Stimulated activated CD4-positive, alpha-beta T cell treated with anti-CD3 and anti-CD28 coated beads, Interleukin-12 subunit alpha, Interleukin-12 subunit beta, amount 100 ng/mL, for 48 hours (primary cell): Measurements from ENCODE around the gene ZFYVE26.
"Not testable (repeated sequence)": the region's sequence is repeated elsewhere in the genome, so short reads cannot be mapped to it uniquely, and the experiment has no call there.

Experiments
- DNase-seq, 3 donors: peaks; one replicate each; pipeline ENCODE4 v3.0.0-alpha.2; 2020; ENCODE audit warnings: low read depth in 2 of 3, low spot score in 1 of 3

The ZFYVE26 gene

DNA sequence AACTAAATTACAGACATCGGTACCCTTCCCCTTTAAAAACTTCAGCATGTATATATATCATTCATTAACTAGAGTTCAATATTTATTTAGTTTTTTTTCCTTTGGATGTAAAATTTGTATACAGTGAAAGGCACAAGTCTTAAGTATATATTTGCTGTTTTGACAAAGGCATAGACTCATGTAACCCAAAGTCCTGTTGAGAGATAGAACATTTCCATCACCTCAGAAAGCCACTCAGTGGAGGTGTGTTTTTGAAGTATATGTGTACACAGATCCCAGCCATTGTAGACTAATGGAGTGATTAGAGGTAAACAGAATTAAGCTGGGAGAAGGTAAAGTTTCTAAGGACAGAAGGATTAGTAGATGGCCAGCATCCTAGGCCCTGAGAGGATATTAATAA, 99.3 kb downstream of the ZFYVE26 start:
- DNase-seq, result no peak

DNA sequence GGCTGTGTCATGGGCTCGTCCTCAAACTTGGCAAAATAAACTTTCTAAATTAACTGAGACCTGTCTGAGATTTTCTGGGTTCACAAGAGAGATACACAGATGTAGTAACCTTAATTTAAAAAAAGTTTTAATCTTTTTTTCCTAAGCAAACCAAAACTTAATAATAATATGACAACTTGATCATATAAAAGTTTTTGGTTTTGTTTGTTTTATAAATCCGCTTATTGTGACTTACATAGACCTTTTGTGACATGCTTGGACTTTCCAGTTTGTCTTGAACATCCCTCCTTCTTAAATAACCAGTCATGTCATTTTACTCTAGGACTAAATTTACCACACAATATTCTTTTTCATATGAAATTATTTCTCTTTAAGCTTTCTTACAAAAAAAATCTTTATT, 106.2 kb downstream of the ZFYVE26 start:
- no peak for DNase-seq

DNA sequence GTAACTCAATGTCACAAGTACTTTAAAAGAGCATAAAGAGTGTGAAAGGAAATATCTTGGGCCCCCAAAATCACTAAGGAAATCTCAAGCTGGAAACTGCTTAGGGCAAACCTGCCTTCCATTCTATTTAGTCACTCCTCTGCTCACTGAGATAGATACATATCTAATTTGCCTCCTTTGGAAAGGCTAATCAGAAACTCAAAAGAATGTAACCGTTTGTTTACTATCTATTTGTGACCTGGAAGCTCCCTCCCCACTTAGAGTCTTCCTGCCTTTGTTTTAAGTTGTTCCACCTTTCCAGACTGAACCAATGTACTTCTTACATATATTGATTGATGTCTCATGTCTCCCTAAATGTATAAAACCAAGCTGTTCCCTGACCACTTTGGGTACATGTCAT, 106.6 kb downstream of the ZFYVE26 start:
- DNase-seq, result not testable (repeated sequence)

DNA sequence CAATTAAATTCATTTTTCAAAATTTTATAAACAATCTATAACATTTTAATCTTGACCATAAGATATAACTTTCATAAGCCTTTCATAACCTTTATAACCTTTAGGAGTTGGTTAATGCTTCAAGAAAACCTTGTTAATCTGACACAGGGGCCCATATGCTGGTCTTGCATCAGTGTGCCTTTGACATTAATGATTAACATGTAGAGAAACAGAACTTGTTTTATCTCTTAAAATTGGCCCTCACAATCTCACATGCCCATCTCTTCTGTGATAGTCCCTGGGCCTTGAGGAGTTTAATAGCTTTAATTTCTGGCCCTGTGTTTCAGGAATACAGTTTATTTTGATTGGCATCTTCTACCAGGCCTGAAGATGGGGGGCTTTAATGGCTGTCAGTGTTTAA, 107.0 kb downstream of the ZFYVE26 start:
- DNase-seq, result not testable (repeated sequence)

DNA sequence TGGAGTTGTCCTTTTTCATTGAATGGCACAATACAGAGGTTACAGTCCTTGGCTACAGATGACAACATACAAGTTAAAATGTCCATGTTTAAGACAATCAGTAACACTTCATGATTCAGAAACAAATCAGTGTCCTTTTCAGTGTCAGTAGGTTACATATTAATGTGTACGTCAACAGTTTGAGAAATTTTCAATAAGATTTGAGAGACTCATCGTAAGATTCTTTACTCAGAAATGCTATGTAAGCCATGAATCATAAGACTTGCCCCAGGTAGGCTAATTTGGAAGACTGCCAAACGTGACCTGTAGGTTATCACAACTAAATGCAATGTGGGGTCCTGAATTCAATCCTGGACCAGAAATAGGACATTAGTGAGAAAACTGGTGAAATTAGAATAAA, 111.2 kb downstream of the ZFYVE26 start:
- DNase-seq, result no peak

DNA sequence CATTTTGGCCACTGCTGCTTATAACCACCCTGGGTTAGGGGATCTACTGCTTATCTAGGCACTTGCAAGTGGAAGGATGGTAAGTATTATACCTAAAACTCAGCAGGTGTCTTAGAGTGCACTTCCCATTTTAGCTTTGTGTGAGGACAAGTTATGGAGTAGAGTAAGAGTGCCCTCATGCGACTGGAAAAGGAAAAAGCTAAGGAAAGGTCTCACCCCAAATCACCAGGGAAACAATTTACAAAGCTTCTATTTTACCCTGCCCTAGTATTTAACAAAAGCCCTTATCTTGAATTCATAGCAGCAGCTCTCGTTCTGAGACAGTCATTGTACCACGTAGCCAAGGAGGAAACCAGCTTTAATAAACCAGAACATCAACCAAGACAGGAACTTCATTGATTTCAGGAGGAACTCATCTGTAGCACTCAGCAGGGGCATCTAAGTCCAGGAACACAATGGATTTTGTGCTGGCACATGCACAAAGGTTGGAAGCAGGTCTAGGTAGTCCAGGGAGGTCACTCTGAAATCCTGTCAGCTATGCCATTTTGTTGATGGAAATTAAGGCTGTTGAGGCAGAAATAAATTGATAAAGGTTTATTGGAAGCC, 111.8 kb downstream of the ZFYVE26 start:
- DNase-seq, result peak in 1 of 3 donors; percentile 50

DNA sequence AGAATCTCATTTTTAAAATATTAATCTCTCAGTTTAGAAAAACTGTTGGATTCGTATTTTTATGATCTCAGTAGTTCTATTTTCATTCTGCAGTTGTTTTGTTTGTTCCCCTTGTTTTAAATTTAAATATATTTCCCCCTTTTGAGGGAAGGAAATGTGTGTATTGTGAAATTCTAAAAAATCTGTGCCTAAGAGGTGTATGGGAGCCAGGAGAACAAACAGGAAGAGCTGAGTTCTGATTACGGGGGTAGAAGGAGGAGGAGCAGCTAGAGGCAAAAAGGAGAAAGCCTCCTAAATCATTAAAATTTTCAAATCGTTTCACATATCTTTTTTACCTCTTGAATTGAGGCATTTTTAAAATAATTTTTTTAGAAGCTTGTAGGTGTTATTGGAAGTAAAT, 112.4 kb downstream of the ZFYVE26 start:
- no peak for DNase-seq

DNA sequence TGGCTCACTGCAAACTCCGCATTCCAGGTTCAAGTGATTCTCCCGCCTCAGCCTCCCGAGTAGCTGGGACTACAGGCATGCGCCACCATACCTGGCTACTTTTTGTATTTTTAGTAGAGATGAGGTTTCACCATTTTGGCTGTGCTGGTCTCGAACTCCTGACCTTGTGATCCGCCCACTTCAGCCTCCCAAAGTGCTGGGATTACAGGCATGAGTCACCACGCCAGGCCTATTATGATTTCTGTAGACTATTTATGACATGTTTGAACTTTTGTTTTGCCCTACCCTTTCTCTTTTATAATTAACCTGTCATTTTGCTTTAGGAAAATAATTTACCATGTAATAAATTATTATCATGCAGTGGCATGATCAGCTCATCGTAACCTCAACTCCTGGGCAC, 114.9 kb downstream of the ZFYVE26 start, which contains the start of gene RDH12:
TSS of gene RDH12 (plus strand) at position 395 of the 400 bp plus-strand sequence. CDS start 20,757 bp downstream, outside the sequence.
- not testable (repeated sequence) for DNase-seq

DNA sequence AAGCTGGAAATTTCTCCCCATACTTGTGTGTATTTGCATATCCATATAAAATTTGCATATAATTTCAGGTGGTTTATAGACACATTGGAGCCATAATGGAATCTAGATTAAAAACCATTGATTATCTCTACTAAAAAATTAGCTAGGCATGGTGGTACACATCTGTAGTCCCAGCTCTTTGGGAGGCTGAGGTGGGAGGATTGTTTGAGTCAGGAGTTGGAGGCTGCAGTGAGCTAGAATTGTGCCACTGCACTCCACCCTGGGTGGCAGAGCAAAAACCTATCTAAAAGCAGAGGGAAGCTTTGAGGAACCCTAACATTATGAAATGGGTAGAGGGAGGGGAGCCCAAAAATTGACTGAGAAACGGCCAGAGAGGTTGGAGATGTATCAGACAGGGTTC, 118.2 kb downstream of the ZFYVE26 start:
- no peak for DNase-seq

DNA sequence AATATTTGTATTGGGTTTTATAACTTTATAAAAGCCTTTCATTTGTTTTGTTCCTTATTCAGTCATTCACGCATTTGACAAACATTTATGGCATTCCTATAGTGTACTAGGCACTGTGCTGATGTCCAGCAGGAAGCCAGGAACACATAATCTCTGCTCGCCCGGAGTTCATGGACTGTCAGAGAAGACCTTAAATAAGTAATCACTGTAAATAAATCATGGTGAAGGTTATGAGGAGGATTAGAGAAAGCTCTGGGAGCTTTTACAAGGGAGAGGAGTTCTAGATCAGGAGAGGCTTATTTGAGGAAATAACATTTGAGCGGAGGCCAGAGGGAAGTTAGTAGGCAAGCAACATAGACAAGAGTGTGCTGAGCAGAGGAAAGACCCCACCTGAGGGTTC, 119.4 kb downstream of the ZFYVE26 start:
- no peak for DNase-seq
